Putamen (tissue), 1 donor: ENCODE measurements around the gene PLD5.
"Not testable (repeated sequence)": the region's sequence is repeated elsewhere in the genome, so short reads cannot be mapped to it uniquely, and the experiment has no call there.

Experiments used
- DNase-seq: peaks from one replicate; pipeline ENCODE4 v3.0.0-alpha.2; 2016; ENCODE audit warnings: low spot score

PLD5 gene

DNA sequence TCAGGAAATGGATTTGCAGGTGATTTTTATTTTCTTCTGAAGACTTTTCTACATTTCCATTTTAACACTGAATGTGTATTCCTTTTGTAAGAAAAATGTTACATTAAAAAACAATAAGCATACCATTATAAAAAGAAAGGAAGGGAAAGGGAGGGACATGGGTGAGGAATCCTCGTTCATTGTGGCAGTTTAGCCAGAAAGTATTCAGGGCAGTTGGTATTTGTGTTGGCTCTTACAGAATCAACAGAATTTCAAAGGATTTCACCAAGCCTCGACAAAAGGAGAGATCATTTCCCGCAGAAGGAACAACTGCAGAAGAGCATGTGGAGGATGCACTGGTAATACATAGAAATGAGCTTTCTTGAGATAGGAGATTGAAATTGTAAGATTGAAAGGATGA lies 35.0 kb downstream of the PLD5 start:
- no peak for DNase-seq

DNA sequence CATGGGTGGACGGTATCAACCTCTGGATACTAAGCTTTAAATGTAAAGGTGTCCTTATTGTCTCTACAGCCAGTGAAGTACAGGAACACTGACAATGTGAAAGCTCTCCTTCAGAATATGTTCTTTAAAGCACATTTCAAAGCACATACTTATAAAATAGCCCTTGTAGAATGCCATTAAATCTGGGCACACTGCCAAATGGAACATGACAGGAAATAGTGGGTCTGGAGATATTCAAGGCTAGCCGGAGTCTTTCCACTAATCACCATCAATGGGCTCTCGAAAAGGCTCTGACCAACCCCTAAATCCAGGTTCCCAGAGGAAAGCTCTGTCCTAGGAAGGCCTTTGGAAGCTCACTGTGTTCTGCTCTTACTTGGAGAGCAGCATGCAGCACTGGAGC lies 46.6 kb downstream of the PLD5 start:
- DNase-seq = no peak

DNA sequence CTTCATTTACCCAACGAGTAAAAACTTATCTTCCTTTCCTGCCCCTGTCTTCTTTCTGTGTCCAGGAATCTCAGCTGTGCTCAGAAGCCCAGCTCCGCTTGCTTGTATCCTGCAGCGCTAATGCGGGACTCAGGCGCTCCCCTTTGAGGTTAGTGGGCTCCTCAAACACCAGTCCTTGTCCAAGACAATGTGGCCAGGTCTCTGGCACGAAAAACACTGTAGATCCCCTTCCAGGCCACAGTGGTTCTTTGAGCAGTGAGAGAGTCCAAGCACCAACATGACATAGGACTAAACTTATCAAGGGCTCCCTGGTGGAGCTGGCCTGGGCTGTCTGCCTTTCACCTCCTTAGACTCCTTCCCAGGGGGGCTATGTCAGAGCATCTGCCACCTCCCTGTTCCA lies 53.7 kb downstream of the PLD5 start:
- DNase-seq = no peak

DNA sequence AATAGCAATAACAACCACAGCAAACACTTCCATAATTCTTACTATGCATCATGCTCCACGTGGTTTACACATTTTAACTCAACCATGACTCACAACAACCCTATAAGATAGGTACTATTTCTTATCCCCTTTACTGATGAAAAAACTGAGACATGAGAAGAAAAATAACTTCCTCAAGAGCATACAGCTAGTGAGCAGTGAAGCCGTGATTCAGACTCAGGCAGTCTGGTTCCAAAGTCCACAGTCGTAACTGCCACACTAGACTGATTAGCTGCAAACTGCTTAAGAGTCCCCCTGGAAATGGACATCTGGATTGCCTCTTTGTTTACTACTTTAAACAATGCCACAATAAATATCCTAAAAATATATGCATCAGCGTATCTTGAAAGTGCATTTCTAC lies 55.7 kb downstream of the PLD5 start:
- DNase-seq = no peak

DNA sequence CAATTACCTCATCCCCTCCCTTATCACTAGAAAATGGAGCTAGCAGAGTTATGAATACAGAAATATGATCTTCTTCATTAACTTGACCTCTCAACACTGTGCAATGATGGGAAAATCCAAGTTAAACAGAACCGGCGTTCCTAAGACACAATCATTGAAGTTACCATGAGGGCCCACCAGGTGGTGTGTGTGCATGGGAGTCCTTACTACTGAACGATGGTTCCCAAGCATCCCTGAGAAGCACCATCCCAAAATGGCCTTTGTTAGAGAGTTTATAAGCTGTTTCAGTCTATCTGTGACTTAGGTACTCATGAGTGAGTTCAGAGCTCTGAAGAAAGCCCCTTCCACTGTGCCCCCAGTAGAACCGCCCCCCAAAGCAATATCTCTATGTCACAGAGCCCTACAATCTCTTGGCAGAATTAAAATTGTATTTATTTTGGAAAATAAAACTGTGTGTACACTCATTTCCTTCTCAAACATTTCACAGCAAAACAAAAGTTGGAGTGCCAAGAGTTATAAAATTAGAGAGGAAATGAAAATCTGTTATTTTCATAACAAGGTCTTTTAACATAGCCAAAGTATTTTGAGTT lies 56.8 kb downstream of the PLD5 start:
- peak; percentile 58 for DNase-seq

DNA sequence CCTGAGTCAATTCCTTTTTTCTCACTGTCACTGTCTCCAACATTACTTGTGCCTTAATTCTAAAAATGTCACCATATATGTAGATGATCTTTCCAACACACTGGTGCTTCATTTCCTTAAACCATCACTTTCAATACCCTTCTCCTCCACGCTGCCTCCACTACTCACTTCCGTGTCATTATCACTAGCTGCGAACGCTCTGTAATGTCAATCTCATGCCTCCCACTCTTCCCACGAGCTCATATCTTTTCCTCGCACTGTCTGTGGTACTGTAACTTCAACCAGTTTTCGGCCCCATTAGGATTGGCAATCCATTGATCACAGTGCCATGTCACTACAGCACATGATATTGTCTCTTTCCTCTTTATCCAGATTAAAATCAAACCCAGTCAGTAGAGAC lies 61.6 kb downstream of the PLD5 start:
- peak; percentile 49 for DNase-seq

DNA sequence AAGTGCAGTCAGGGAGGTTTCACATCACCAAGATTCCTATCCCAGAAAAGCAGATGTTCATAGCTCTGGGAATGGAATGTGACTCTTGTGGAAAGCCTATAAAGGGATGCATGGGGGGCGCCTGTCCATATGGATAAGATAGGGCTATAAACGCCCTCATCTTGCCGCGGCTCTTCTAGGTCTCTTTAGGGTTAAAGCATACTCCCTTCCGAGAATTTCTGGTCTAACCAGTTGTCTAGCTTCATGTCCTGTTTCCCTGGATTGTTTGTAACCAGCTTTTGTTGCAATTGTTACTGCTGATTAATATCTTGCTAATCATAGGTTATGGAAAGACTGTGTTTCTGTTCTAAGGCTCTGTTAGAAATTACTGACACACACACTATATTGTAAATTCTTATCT lies 64.8 kb downstream of the PLD5 start:
- not testable (repeated sequence) for DNase-seq

DNA sequence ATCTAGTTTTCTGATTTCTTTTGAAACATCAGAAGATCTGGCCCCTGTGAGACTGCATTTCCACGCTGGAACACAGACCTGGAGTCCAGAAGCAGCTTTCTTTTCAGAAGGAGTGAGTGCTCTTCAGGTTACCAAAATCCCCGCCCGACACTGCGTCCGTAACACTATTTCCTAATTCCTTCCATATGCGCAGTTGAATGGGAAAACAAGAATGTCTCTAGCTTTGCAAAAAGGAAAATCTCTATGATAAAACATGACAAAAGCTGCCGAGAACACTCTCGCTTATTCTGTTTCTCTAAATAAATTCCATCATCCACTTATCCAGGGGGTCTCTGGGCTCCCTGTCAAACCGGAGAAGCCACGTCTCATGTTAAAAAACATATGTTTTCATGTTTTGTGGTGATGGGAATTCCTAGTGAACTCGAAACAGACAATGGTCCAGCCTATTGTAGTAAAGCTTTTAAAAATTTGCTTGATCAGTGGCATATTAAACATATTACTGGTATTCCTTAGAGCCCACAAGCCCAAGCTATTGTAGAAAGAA lies 67.7 kb downstream of the PLD5 start:
- DNase-seq = no peak

DNA sequence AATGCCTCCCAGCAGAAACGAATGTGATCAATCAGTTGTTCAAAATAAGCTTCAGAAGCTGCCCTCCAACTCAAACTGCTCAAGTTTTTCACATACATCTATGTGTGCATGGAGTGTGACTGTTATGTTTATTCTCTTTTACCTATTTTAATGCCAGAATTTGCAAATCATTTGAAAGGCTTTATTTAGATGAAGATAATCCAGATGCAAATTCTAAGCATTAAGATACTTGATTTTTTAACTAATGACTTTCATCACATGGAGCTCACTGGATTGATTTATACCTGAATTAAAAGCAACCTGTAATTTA lies 69.5 kb downstream of the PLD5 start:
- DNase-seq = no peak

DNA sequence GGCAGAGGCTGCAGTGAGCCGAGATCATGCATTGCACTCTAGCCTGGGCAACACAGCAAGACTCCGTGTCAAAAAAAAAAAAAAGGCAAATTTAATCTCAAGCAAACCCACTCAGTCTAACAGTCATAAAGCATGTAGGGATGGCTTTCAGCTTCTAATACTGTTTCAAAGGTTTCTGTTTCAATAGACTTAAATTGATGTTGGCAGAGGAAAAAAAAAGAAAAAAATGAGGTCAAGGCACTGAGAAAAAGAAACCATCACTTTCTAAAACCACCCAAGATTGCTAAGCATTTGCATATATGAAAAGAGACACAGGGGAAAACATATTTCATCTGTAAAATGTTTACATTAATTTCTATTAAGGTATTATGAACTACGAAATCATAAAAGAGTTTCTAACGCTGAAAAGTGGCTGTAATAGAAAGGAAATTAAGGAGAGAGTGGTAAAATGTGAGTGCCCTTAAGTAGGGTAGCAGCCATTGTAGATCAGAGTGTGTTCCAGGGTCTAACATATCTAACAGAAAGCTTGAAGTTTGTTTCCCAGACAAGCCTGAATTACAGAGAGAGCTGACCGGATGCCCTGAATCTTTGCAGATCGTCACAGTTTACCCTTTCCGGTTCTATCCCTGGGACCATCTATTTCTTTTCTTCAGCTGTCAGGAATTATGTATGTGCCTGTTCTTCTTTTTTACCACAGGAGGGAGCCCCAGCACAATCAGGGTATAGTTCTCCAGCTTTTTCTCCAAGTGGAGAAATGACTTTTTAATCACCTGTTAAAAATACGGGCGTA lies 70.0 kb downstream of the PLD5 start:
- peak; percentile 18 for DNase-seq

DNA sequence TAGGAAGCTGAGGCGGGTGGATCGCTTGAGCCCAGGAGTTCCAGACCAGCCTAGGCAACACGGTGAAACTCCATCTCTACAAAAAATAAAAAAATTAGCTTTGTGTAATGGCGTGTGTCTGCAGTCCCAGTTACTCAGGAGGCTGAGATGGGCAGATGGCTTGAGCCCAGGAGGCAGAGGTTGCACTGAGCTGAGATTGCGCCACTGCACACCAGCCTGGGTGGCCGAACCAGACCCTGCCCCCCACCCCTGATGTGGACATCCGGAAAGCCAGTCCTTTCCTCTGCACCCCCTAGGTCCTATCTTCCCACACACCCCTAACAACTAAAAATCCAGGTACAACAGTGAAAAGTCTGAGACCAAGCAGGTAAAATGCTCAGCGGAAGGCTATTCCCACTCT lies 71.9 kb downstream of the PLD5 start:
- no peak for DNase-seq

DNA sequence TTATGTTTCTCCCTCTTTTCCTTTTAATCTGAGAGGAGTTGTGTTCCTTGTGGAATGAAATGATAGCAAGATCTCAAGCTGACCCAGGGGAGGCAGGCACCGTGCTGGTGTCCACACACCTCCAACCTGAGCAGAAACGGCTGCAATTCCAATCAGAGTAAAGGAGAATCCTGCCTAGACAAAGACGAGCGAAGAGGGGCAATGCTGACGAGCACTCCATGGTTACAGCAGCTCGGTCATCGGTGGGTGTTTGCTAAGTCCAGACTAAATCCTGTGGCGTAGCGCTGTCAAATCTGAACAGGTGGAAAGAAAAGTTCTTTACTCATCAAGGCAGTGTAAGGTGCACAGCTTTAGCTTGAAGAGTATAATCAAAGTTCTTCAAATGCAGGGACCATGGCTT lies 74.8 kb downstream of the PLD5 start:
- DNase-seq = no peak

DNA sequence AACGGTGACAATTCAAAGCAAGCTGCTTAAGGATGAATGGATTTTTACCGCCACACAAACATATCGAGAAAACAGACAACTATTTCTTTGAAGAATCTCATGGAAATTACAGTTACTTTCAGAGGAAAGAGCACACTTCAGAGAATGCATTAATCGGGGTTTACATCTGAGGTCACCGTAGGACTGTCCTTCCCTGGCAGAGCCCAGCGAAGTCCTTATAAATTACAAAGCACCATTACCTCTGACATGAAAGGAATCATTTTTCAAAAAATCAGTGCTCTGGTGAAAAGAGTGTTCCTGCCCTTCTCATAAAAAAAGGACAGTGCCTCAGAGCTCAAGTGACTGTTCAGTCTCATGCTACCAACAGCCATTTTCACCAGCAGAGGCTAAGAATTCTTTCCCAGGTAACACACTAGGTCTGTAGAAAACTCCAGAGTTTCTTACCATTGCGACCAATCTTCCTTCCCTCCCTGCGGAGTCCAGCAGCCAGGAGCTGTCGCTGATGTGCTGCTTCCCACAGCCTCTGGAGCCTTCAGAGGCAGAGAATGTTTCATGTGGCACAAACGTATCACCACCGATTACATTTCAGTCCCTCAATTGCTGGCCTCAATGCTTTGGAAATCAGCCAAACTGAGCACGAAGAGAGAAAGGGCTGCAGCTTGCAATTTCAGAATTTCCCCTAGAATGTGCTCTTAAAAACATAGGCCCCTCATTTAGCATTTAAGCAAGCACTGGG lies 75.4 kb downstream of the PLD5 start:
- no peak for DNase-seq

DNA sequence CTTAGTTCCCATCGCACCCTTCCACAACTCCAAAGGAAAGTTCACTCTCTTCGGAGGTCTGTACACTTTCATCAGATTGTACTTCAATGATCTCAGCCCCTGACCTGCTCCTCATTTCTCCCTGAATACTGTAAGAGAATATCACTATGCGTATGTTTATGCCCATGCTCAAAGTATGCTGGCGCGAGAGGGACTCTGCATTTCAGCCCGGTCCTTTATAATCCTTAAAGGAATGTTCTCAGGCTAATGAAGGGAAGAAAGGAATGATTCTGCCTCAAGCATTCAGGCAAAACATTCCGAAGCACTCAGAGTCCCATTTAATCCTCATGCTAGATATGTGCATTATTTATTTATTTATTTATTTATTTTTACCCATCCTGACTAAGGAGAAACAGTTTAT lies 76.8 kb downstream of the PLD5 start:
- no peak for DNase-seq

DNA sequence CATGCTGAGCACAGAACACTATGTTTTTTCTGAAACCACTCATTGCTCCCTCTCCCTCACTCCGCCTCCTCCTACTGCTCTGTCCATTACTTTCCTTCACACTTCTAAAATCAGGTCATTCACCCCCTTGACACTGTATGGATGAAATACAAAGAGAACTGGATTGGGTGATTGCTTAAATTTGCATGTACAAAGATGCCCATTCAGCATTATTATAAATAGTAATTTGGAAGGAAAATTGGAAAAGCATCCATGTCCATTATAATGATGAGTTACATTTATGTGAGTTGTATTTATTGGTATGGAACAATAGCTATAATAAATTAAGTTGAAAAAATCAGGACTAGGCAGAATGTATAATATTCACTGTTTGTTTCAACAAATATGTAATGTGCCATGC lies 83.7 kb downstream of the PLD5 start:
- DNase-seq = no peak

DNA sequence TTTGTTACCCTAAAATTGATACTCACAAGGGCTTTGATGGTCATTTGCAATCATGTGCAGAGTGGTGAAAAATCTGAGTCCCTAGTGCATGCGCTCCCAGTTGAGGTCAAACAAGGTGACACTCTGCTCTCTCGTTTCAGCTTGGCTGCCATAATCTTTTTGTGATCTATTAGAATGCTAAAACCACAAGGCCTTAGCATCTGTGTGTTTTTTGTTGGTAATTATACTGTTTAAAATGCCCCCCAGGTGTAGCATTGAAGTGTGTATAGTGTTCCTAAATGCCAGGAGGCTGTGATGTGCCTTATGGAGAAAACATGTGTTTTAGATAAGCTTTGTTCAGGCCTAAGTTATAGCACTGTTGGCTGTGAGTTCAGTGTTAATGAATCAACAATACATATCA lies 89.3 kb downstream of the PLD5 start:
- no peak for DNase-seq

DNA sequence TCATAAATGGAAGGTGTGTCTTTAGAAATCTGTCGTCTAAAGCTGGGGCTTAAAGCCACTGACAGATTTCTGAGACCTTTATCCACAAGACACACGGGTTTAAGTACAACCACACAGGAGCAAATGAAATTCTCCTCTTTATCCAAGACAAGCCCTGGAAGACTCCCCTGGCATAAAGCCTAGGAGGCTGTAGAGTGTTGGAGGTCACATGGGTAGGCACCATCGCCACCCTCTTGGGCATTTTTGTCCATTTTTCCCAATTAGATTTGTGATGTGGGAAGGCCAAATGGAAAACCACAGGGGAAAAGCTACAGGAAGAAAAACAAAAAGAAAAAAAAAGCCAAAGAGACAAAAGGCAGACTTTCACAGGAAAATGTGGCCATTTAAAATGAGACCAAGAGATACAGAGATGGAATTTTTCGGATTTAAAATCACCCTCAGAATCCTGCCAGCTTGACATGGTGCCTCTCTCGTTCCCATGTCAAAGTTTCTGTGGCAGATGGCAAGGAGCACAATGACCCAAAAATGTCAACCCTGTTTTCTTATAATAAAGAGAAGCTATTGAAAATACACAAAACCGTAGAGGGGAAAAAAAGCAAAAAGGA lies 91.9 kb downstream of the PLD5 start:
- no peak for DNase-seq

DNA sequence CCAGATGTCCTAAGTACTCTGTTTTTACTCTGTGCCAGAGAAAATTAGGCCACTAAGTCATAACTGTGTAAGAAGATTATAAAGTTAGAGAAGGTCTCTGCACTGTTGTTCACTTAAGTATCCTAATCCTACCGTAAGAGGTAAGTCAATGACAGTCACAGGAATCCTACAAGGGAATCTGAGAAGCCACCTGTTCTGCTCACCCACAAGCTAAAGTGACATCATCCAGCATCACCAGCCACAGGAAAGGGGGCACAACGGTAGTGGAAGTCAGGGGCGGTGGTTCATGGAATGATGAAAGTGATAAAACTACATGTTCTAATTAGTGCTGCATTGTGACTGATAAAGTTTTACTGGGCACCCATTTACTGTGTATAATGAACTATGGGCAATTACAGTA lies 92.7 kb downstream of the PLD5 start:
- DNase-seq = no peak

DNA sequence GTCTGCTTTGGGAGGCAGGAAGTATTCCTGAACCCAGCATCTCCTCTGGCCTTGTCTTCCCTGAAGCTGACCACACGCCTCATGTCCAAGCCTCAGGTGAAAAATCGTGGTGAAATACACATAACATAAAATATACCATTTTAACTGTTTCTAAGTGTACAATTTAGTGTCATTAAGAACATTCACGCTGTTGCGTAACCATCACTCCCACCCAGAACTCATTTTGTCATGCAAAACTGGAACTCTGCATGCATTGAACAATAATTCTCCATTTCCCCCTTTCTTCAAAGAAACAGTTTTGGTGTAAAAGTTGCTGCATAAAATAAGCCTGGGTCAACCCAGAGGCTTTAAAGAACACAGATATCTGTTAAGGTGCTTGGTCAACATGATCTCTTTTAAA lies 93.5 kb downstream of the PLD5 start:
- DNase-seq = no peak

DNA sequence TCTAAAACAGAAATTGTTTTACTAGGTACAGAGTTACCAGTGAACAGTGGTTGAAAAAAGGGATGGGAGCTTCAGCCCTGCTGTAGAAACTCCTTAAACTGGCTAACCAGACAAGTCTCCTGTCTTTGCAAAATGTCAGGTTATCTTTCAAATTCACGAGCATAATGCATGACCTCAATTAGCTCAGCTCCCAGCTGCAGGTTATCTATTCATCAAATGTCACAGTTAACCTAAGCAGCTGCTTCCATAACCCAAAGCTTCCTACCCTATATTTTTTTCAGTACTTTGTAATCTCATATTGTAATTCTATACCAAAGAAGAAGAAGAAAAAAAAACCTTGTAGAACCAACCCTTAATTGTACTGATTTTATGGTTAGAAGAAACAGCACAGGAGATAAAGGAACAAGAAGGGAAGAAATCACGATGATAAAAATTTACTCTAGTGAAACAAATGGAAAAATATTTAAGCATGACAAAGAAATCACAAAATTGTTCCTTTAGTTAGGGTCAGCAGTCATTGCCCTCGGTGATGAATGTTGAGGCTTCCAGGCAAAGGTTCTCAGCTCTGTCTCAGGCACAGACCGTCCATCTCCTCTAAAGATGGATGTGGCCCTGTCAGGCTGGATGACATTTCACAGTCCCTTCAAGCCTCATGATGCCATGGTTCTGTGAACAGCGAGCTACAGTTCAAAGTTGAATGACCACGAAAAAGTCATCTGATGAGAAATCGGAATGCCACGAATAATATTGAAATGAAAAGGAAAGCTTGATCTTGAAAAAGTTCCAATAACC lies 95.9 kb downstream of the PLD5 start:
- DNase-seq = no peak

DNA sequence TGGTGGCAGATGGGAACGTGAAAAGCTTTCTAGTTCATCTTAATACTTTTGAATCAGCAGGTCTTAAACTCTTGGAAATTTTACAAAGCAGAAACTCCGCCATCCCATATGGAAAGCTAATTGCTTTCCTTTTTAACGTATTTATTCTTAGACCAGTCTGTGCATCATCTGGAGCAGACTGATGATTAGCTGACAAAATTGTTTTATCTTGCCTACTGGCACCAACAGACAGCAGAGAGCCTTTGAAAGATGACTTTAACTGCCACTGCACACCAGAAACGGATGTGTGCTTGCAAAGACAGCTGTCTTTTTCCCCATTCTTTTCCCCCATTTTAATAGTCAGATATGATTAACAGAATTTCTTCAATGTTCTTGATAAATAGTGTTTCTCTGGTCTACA lies 97.0 kb downstream of the PLD5 start:
- DNase-seq = no peak

DNA sequence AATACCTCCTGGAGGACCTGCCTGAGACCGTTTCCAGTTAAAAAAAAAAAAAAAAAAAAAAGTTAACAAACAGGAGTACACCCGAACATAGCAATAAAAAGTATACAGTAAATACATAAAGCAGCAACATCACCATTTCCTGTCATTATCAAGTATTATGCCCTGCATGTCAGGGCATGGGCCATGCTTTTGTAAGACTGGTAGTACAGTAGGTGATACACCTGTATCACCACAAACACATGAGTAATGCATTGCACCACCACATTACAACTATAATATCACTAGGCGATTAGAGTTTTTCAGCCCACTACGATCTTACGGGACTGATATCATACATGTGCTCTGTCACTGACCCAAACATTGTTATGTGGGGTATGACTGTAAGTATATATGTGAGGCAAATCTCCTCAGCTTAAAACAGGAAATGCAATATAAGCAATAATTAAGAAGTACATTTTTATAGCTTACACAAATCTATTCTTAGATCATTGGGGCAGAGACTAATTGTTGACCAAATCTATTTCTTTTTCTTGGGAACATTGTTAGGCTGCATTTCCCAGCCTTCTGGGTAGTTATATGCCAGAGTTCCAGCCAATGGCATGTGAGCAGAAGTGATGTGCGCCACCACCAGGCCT lies 98.1 kb downstream of the PLD5 start:
- no peak for DNase-seq
